Upper lobe of right lung (tissue), 1 donor: ENCODE measurements around the gene TMEM8B. TPM values are rescaled to one million over a fixed set of nuclear protein-coding genes. Genes with fewer than 3 reads are reported as not detected.

Experiments
- ATAC-seq: fragments of 200-7000 bp; cut with Tn5 transposase; one replicate; pipeline ENCODE4 v1.9.1; 2020; ENCODE audit warnings: mild to moderate bottlenecking, moderate library complexity
- DNase-seq: peaks from one replicate; pipeline ENCODE4 v3.0.0-alpha.2; 2020
- H3K27ac ChIP-seq: fragments of 200-600 bp; one replicate; pipeline ENCODE4 v1.8.0; 2022
- H3K27me3 ChIP-seq: fragments of 200-600 bp; one replicate; pipeline ENCODE4 v1.8.0; 2022; ENCODE audit warnings: mild to moderate bottlenecking
- H3K36me3 ChIP-seq: fragments of 200-600 bp; one replicate; pipeline ENCODE4 v1.8.0; 2022
- H3K4me1 ChIP-seq: fragments of 200-600 bp; one replicate; pipeline ENCODE4 v1.8.0; 2022
- H3K4me3 ChIP-seq: fragments of 200-600 bp; one replicate; pipeline ENCODE4 v1.8.0; 2022; ENCODE audit warnings: mild to moderate bottlenecking
- H3K9me3 ChIP-seq: fragments of 200-600 bp; one replicate; pipeline ENCODE4 v1.8.0; 2022
- intact Hi-C: fragments of 100-400 bp; cut with DNase I; formaldehyde crosslinking; loops from one replicate; pipeline ENCODE4 v1.11.0; 2022
- total RNA-seq: library from RNA; stranded (reverse); fragmentation: NEBNext Ultra II Directional; extraction: Animal tissue kit (Norgen Biotek cat#: 25700); gene quantifications from one replicate; pipeline ENCODE4 v1.2.1, GENCODE V29; 2021
- TF ChIP-seq, protein P1 (sequence below): fragments of 200-600 bp; IDR thresholded peaks from one replicate; pipeline ENCODE4 v1.8.0; 2022; ENCODE audit warnings: antibody characterized with exemption
- donor health status: DM: no; HTN: yes; CAD: no; lungs with severe emphysema.

TMEM8B gene
- total RNA-seq, 1 donor from 2014 or later = 13.7 TPM

DNA sequence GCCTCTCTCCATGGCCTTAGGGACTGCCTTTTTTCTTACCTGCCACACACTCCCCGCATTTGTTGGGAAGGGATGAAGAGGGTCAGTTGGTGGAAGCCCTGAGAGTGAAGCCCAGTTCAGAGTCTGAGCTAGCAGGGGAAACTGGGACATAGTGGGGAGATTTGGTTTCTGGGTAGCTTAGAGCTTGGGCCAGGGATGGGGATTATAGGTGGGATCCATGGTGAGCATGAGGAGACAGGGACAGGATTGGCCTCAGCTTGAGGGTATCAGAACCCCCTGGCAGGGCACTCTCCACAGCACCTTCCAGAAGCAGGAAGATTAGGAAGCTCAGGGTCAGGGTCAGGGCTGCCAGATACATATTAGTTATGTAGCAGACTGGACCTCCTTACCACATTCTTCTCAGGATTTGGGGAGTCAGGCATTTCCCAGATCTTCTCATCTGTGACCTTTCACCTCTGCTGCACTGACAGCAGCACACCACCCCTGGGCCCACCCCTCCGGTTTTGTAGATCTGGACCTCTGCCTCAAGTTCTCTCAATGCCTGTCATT, 23.3 kb downstream of the TMEM8B start:
- Histone ChIP-seq H3K9me3 (no peaks in the 10 kb centered on the region), H3K27ac (no peak overlapping the region), H3K4me1 (no peaks in the 10 kb centered on the region), H3K36me3 (no peaks in the 10 kb centered on the region), H3K27me3 (no peaks in the 10 kb centered on the region), H3K4me3 (no peak overlapping the region)
- TF ChIP-seq, protein P1, sequence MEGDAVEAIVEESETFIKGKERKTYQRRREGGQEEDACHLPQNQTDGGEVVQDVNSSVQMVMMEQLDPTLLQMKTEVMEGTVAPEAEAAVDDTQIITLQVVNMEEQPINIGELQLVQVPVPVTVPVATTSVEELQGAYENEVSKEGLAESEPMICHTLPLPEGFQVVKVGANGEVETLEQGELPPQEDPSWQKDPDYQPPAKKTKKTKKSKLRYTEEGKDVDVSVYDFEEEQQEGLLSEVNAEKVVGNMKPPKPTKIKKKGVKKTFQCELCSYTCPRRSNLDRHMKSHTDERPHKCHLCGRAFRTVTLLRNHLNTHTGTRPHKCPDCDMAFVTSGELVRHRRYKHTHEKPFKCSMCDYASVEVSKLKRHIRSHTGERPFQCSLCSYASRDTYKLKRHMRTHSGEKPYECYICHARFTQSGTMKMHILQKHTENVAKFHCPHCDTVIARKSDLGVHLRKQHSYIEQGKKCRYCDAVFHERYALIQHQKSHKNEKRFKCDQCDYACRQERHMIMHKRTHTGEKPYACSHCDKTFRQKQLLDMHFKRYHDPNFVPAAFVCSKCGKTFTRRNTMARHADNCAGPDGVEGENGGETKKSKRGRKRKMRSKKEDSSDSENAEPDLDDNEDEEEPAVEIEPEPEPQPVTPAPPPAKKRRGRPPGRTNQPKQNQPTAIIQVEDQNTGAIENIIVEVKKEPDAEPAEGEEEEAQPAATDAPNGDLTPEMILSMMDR = no peak
- no peak for DNase-seq
- ATAC-seq = no peak
- intact Hi-C loops = no loop called here

DNA sequence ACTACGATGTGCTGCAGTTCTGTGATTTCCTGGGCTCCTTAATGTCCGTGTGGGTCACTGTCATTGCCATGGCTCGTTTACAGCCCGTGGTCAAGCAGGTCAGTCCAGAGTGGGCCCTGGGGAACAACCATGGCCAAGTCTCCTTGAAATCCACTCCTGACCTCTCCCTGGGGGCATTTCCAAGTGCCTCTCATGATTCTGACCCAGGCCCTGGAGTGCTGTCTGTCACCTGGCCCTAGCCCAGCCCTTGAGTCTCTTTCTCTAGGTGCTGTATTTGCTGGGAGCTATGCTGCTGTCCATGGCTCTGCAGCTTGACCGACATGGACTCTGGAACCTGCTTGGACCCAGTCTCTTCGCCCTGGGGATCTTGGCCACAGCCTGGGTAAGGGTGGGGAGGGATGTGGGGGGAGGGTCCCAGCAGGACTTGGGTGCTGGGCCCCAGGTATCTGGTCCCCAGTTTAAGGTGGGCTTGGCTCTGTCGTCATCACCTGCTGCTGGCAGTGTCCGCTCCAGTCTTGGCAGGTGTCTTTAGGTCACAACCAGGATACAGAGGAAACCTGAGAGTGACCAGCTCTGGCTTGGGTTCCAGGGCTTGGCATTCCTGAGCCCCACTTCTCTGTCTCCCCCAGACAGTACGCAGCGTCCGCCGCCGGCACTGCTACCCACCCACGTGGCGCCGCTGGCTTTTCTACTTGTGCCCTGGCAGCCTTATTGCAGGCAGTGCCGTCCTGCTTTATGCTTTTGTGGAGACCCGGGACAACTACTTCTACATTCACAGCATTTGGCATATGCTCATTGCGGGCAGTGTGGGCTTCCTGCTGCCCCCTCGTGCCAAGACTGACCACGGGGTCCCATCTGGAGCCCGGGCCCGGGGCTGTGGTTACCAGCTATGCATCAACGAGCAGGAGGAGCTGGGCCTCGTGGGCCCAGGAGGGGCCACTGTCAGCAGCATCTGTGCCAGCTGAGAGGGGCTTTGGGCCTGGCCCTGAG, 24.1 kb downstream of the TMEM8B start:
- no peak for DNase-seq
- no peaks in the 10 kb centered on the region for H3K9me3 ChIP-seq
- intact Hi-C loops = no loop called here

GRCh38 chr9:35854091-35854762, 25.2 kb downstream of the TMEM8B start:
- TF ChIP-seq, protein P1 = no peak
- ATAC-seq (no peak), DNase-seq (no peak)
- no peaks in the 10 kb centered on the region for H3K9me3 ChIP-seq
- H3K27me3 ChIP-seq = no peaks in the 10 kb centered on the region
- H3K4me1 ChIP-seq = no peaks in the 10 kb centered on the region
- no peaks in the 10 kb centered on the region for H3K36me3 ChIP-seq
- no peak overlapping the region for H3K27ac ChIP-seq
- no peak overlapping the region for H3K4me3 ChIP-seq
- intact Hi-C loops = no loop called here

More for the DNA sequence above, 24.1 kb downstream of the TMEM8B start:
- peak; percentile 23 for ATAC-seq
- no peak overlapping the region for H3K27ac ChIP-seq
- no peaks in the 10 kb centered on the region for H3K36me3 ChIP-seq
- H3K4me1 ChIP-seq = no peaks in the 10 kb centered on the region
- TF ChIP-seq, protein P1 = no peak
- no peaks in the 10 kb centered on the region for H3K27me3 ChIP-seq
- H3K4me3 ChIP-seq = no peak overlapping the region

DNA sequence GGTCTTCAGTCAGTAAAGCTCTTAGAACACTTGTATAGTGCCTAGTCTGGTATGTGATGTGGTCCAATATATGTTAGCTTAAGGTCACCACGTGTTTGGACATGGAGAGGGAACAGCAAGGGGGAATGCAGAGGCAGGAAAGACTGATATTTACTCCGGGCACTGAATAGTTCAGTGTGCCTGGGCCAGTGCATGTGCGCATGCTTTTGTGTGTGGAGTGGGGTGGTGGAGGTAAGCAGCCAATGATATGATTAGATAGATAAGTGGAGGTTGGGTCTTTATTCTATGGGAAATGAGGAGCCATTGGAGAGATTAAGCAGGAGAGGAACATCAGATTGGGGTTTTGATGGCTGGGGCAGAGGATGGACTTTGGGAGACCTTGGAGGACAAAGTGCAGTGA, 27.2 kb downstream of the TMEM8B start:
- no peaks in the 10 kb centered on the region for H3K27me3 ChIP-seq
- ATAC-seq = no peak
- DNase-seq = no peak
- H3K9me3 ChIP-seq = no peaks in the 10 kb centered on the region
- TF ChIP-seq, protein P1 = no peak
- no peaks in the 10 kb centered on the region for H3K36me3 ChIP-seq
- intact Hi-C loops = no loop called here
- no peak overlapping the region for H3K27ac ChIP-seq
- H3K4me1 ChIP-seq = no peaks in the 10 kb centered on the region
- H3K4me3 ChIP-seq = no peak overlapping the region

- intact Hi-C loops = no loop called here
- H3K27me3 ChIP-seq = no peaks in the 10 kb centered on the region
- ATAC-seq (no peak), DNase-seq (no peak)
- H3K27ac ChIP-seq = no peak overlapping the region
- TF ChIP-seq, protein P1 = no peak
- H3K9me3 ChIP-seq = no peaks in the 10 kb centered on the region
- no peaks in the 10 kb centered on the region for H3K4me1 ChIP-seq
- no peak overlapping the region for H3K4me3 ChIP-seq
- H3K36me3 ChIP-seq = no peaks in the 10 kb centered on the region
Measured at GRCh38 chr9:35856882-35857281, 27.9 kb downstream of the TMEM8B start.
